Left colon (tissue), 2 donors: ENCODE results near the gene BBS5. TPM values are rescaled to one million over a fixed set of nuclear protein-coding genes. Genes with fewer than 3 reads are reported as not detected.
"Not testable (repeated sequence)": the region's sequence is repeated elsewhere in the genome, so short reads cannot be mapped to it uniquely, and the experiment has no call there.

Experiments
- ATAC-seq: fragments of 200-7000 bp; cut with Tn5 transposase; one replicate; pipeline ENCODE4 v1.9.1; 2020; ENCODE audit warnings: mild to moderate bottlenecking, moderate library complexity
- DNase-seq, 2 donors: peaks; one replicate each; pipeline ENCODE4 v3.0.0-alpha.2; 2020
- intact Hi-C, 2 donors: fragments of 100-400 bp; cut with DNase I in 1 of 2; cut with micrococcal nuclease in 1 of 2; formaldehyde crosslinking; loops; one replicate each; pipeline versions ENCODE4 v1.11.2 to v1.14.0; 2022; cut with DNase I, micrococcal nuclease
- long read RNA-seq: library from polyadenylated mRNA; unstranded; transcript quantifications from one replicate; pipeline ENCODE4 v2.0.0, GENCODE V29; 2021
- total RNA-seq, 2 donors: library from RNA; stranded (reverse); fragmentation: NEBNext Ultra II Directional; extraction: Animal tissue kit (Norgen Biotek cat#: 25700); gene quantifications; one replicate each; pipeline ENCODE4 v1.2.1, GENCODE V29; 2021
- donor health status: DM: no; HTN: no; CAD: no.
- donor health status: DM: yes; HTN: yes; CAD: no.

The BBS5 gene
- total RNA-seq, result 1 to 10 TPM; 1.4 to 2.6 TPM
- long read RNA-seq, partial matches to known transcripts, result 2 of 2 reads
- long read RNA-seq, other reads (novel, unspliced or antisense), result 0 of 2 reads

- peak; percentile 79 to 84 for DNase-seq
- intact Hi-C loops, result no loop called here
- ATAC-seq, result peak; percentile 97
Observed at GRCh38 chr2:169479257-169480078, at the start of gene BBS5. Gene BBS5 (plus strand): TSS chr2:169479494. CDS start chr2:169479554, 60 bp downstream.

GRCh38 chr2:169431772-169432171, 47.5 kb upstream of the BBS5 start:
- intact Hi-C loops, DNase-seq, ATAC-seq: not testable (repeated sequence)

GRCh38 chr2:169434236-169434635, 45.1 kb upstream of the BBS5 start:
- intact Hi-C loops, ATAC-seq, DNase-seq: not testable (repeated sequence)

GRCh38 chr2:169438466-169439072, 40.7 kb upstream of the BBS5 start:
- intact Hi-C loops, result no loop called here
- no peak for ATAC-seq
- no peak for DNase-seq

GRCh38 chr2:169439900-169440299, 39.4 kb upstream of the BBS5 start:
- intact Hi-C loops, result no loop called here
- ATAC-seq, result no peak
- DNase-seq, result no peak

GRCh38 chr2:169446452-169446851, 32.8 kb upstream of the BBS5 start:
- DNase-seq, result no peak
- ATAC-seq, result no peak
- intact Hi-C loops, result no loop called here

GRCh38 chr2:169448316-169448715, 31.0 kb upstream of the BBS5 start:
- intact Hi-C loops, result no loop called here
- ATAC-seq (no peak), DNase-seq (no peak)

- ATAC-seq (no peak), DNase-seq (no peak)
- intact Hi-C loops, result no loop called here
Observed at GRCh38 chr2:169448865-169449264, 30.4 kb upstream of the BBS5 start.

GRCh38 chr2:169452080-169452479, 27.2 kb upstream of the BBS5 start:
- DNase-seq (no peak), ATAC-seq (peak; percentile 46)
- intact Hi-C loops, result no loop called here

GRCh38 chr2:169453044-169453443, 26.2 kb upstream of the BBS5 start:
- intact Hi-C loops, ATAC-seq: not testable (repeated sequence)

GRCh38 chr2:169461143-169461542, 18.2 kb upstream of the BBS5 start:
- intact Hi-C loops, result no loop called here
- DNase-seq (no peak), ATAC-seq (no peak)

More at GRCh38 chr2:169453044-169453443, 26.2 kb upstream of the BBS5 start:
- not testable (repeated sequence) for DNase-seq

GRCh38 chr2:169462896-169463695, 16.2 kb upstream of the BBS5 start:
- no peak for DNase-seq
- intact Hi-C loops, result no loop called here
- ATAC-seq, result no peak

GRCh38 chr2:169464466-169464865, 14.8 kb upstream of the BBS5 start:
- intact Hi-C loops, result no loop called here
- DNase-seq (no peak), ATAC-seq (no peak)

- ATAC-seq, result peak; percentile 26
- DNase-seq, result no peak
- intact Hi-C loops, result no loop called here
Observed at GRCh38 chr2:169464882-169465281, 14.4 kb upstream of the BBS5 start.

GRCh38 chr2:169468841-169469240, 10.5 kb upstream of the BBS5 start:
- DNase-seq, result no peak
- ATAC-seq, result no peak
- intact Hi-C loops, result no loop called here

- no peak for DNase-seq
- intact Hi-C loops, result no loop called here
- no peak for ATAC-seq
Observed at GRCh38 chr2:169469952-169470572, 9.2 kb upstream of the BBS5 start.

- ATAC-seq (no peak), DNase-seq (no peak)
- intact Hi-C loops, result no loop called here
Observed at GRCh38 chr2:169472249-169472648, 7.0 kb upstream of the BBS5 start.

GRCh38 chr2:169476459-169476858, 2.8 kb upstream of the BBS5 start:
- ATAC-seq (no peak), DNase-seq (no peak)
- intact Hi-C loops, result no loop called here

GRCh38 chr2:169478339-169478738, 955 bp upstream of the BBS5 start:
- ATAC-seq (no peak), DNase-seq (no peak)
- intact Hi-C loops, result no loop called here
